ENCODE measurements around the gene MED17. TPM values are rescaled to one million over a fixed set of nuclear protein-coding genes. Genes with fewer than 3 reads are reported as not detected.

Gene MED17
- total and polyA plus RNA-seq, 10 of the 15 experiments (the other 5 are each of a cell fraction or from before 2014, with no cell fraction given) = 7.3 to 38.7 (median 28.3) TPM

DNA sequence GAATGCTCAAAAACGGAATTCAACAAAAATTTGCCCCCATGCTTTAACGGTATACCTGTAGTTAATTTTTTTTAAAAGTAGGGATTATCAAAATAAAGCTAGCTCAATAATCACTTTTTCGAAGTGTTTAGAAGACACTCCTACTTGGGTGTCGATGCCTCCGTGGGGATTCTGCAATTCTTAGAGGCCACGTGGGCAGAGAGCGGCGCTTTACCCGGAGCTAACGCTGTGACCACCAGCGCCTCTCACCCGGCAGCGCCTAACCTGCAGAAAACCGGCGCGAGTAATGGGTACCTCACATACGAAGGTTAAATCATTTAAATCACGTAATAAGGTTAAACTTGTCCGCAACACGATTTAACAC lies 43.4 kb upstream of the MED17 start (continued):
- TF ChIP-seq, protein P1, sequence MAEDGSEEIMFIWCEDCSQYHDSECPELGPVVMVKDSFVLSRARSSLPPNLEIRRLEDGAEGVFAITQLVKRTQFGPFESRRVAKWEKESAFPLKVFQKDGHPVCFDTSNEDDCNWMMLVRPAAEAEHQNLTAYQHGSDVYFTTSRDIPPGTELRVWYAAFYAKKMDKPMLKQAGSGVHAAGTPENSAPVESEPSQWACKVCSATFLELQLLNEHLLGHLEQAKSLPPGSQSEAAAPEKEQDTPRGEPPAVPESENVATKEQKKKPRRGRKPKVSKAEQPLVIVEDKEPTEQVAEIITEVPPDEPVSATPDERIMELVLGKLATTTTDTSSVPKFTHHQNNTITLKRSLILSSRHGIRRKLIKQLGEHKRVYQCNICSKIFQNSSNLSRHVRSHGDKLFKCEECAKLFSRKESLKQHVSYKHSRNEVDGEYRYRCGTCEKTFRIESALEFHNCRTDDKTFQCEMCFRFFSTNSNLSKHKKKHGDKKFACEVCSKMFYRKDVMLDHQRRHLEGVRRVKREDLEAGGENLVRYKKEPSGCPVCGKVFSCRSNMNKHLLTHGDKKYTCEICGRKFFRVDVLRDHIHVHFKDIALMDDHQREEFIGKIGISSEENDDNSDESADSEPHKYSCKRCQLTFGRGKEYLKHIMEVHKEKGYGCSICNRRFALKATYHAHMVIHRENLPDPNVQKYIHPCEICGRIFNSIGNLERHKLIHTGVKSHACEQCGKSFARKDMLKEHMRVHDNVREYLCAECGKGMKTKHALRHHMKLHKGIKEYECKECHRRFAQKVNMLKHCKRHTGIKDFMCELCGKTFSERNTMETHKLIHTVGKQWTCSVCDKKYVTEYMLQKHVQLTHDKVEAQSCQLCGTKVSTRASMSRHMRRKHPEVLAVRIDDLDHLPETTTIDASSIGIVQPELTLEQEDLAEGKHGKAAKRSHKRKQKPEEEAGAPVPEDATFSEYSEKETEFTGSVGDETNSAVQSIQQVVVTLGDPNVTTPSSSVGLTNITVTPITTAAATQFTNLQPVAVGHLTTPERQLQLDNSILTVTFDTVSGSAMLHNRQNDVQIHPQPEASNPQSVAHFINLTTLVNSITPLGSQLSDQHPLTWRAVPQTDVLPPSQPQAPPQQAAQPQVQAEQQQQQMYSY (CRISPR knock-in tag; IDR thresholded peaks at IDR 0.05) = no peak
- no peak for TF ChIP-seq HDGF (IDR thresholded peaks at IDR 0.05)
- no peak for TF ChIP-seq ETV6 (conservative IDR thresholded peaks at IDR 0.05 in 1 of 2, IDR thresholded peaks at IDR 0.05 in 1 of 2; ENCODE audit: borderline replicate concordance in 1 of 2, low read depth in 1 of 2)
- TF ChIP-seq, protein P2, sequence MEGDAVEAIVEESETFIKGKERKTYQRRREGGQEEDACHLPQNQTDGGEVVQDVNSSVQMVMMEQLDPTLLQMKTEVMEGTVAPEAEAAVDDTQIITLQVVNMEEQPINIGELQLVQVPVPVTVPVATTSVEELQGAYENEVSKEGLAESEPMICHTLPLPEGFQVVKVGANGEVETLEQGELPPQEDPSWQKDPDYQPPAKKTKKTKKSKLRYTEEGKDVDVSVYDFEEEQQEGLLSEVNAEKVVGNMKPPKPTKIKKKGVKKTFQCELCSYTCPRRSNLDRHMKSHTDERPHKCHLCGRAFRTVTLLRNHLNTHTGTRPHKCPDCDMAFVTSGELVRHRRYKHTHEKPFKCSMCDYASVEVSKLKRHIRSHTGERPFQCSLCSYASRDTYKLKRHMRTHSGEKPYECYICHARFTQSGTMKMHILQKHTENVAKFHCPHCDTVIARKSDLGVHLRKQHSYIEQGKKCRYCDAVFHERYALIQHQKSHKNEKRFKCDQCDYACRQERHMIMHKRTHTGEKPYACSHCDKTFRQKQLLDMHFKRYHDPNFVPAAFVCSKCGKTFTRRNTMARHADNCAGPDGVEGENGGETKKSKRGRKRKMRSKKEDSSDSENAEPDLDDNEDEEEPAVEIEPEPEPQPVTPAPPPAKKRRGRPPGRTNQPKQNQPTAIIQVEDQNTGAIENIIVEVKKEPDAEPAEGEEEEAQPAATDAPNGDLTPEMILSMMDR (IDR thresholded peaks at IDR 0.05 in 2 of 3, conservative IDR thresholded peaks at IDR 0.05 in 1 of 3; ENCODE audit: control insufficient read depth in 2 of 3, extremely low read depth in 1 of 3, insufficient read depth in 1 of 3, low read depth in 3 of 3, low read length in 3 of 3) = peak in 1 of 3 experiments; percentile 14; a peak in 1 of 6 replicates
- no peak for TF ChIP-seq TCF7 (IDR thresholded peaks at IDR 0.05; ENCODE audit: borderline replicate concordance)
- TF ChIP-seq NR2C1 (IDR thresholded peaks at IDR 0.05) = no peak
- no peak for TF ChIP-seq ESRRA (IDR thresholded peaks at IDR 0.05; ENCODE audit: low read length)
- TF ChIP-seq MTA3 (IDR thresholded peaks at IDR 0.05; ENCODE audit: borderline replicate concordance, low read length) = peak; percentile 79; the same call in 1 of the 2 replicates

Data from GM12878 (cell line).